ENCODE data around the gene UAP1L1.

DNA sequence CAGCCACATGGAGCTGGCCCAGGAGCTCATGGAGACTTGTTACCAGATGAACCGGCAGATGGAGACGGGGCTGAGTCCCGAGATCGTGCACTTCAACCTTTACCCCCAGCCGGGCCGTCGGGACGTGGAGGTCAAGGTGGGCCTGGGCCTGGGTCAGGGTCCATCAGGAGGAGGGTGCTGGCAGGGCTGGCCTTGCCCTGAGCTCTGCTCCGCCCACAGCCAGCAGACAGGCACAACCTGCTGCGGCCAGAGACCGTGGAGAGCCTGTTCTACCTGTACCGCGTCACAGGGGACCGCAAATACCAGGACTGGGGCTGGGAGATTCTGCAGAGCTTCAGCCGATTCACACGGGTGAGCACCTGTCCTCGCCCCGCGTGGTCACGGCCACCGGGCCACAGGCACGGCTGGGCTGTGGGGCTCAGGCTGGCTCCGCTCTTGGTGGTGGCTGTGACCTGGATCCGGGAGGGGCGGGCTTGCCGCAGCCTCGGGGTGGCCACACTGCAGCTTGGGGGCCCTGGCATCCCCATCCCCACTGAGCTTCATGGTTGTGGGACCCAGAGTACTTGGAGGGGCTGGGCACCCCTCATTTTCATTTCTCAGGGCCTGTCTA lies 30.1 kb downstream of the UAP1L1 start:
- TF ChIP-seq, protein P1, sequence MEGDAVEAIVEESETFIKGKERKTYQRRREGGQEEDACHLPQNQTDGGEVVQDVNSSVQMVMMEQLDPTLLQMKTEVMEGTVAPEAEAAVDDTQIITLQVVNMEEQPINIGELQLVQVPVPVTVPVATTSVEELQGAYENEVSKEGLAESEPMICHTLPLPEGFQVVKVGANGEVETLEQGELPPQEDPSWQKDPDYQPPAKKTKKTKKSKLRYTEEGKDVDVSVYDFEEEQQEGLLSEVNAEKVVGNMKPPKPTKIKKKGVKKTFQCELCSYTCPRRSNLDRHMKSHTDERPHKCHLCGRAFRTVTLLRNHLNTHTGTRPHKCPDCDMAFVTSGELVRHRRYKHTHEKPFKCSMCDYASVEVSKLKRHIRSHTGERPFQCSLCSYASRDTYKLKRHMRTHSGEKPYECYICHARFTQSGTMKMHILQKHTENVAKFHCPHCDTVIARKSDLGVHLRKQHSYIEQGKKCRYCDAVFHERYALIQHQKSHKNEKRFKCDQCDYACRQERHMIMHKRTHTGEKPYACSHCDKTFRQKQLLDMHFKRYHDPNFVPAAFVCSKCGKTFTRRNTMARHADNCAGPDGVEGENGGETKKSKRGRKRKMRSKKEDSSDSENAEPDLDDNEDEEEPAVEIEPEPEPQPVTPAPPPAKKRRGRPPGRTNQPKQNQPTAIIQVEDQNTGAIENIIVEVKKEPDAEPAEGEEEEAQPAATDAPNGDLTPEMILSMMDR (IDR thresholded peaks at IDR 0.05): no peak
- TF ChIP-seq POLR2AphosphoS5 (IDR thresholded peaks at IDR 0.05; ENCODE audit: insufficient read depth in 1 of 2, low read depth in 1 of 2): no peak

All from vagina (tissue), 2 donors.